ENCODE data around the gene DLX1.
"Not testable (repeated sequence)": the region's sequence is repeated elsewhere in the genome, so short reads cannot be mapped to it uniquely, and the experiment has no call there.

Gene DLX1

GRCh38 chr2:172063446-172063845, 21.9 kb upstream of the DLX1 start:
- DNase-seq (ENCODE audit: extremely low read depth in 1 of 2, low read depth in 1 of 2) = no peak

- no peak for DNase-seq (ENCODE audit: extremely low read depth in 1 of 2, low read depth in 1 of 2)
Measured at GRCh38 chr2:172065111-172065510, 20.2 kb upstream of the DLX1 start.

- DNase-seq (ENCODE audit: extremely low read depth in 1 of 2, low read depth in 1 of 2) = no peak
Measured at GRCh38 chr2:172066394-172066886, 18.9 kb upstream of the DLX1 start.

GRCh38 chr2:172067905-172068304, 17.4 kb upstream of the DLX1 start:
- DNase-seq (ENCODE audit: extremely low read depth in 1 of 2, low read depth in 1 of 2) = not testable (repeated sequence)

GRCh38 chr2:172070936-172071335, 14.4 kb upstream of the DLX1 start:
- no peak for DNase-seq (ENCODE audit: extremely low read depth in 1 of 2, low read depth in 1 of 2)

GRCh38 chr2:172072303-172072702, 13.0 kb upstream of the DLX1 start:
- no peak for DNase-seq (ENCODE audit: extremely low read depth in 1 of 2, low read depth in 1 of 2)

GRCh38 chr2:172072706-172073105, 12.6 kb upstream of the DLX1 start:
- no peak for DNase-seq (ENCODE audit: extremely low read depth in 1 of 2, low read depth in 1 of 2)

- no peak for DNase-seq (ENCODE audit: extremely low read depth in 1 of 2, low read depth in 1 of 2)
Measured at GRCh38 chr2:172073518-172073917, 11.8 kb upstream of the DLX1 start.

- no peak for DNase-seq (ENCODE audit: extremely low read depth in 1 of 2, low read depth in 1 of 2)
Measured at GRCh38 chr2:172074254-172074653, 11.1 kb upstream of the DLX1 start.

- DNase-seq (ENCODE audit: extremely low read depth in 1 of 2, low read depth in 1 of 2) = no peak
Measured at GRCh38 chr2:172079416-172079815, 5.9 kb upstream of the DLX1 start.

GRCh38 chr2:172079838-172080640, 5.3 kb upstream of the DLX1 start:
- DNase-seq (ENCODE audit: extremely low read depth in 1 of 2, low read depth in 1 of 2) = no peak

GRCh38 chr2:172080641-172081220, 4.6 kb upstream of the DLX1 start:
- DNase-seq (ENCODE audit: extremely low read depth in 1 of 2, low read depth in 1 of 2) = no peak

GRCh38 chr2:172081221-172082022, 3.9 kb upstream of the DLX1 start:
- no peak for DNase-seq (ENCODE audit: extremely low read depth in 1 of 2, low read depth in 1 of 2)

GRCh38 chr2:172082105-172082943, 3.0 kb upstream of the DLX1 start:
- no peak for DNase-seq (ENCODE audit: extremely low read depth in 1 of 2, low read depth in 1 of 2)

GRCh38 chr2:172082944-172083627, 2.2 kb upstream of the DLX1 start:
- DNase-seq (ENCODE audit: extremely low read depth in 1 of 2, low read depth in 1 of 2) = no peak

GRCh38 chr2:172083628-172084394, 1.5 kb upstream of the DLX1 start:
- no peak for DNase-seq (ENCODE audit: extremely low read depth in 1 of 2, low read depth in 1 of 2)

GRCh38 chr2:172084395-172084644, 987 bp upstream of the DLX1 start:
- DNase-seq (ENCODE audit: extremely low read depth in 1 of 2, low read depth in 1 of 2) = no peak

GRCh38 chr2:172084645-172085459, 455 bp upstream of the DLX1 start:
- DNase-seq (ENCODE audit: extremely low read depth in 1 of 2, low read depth in 1 of 2) = no peak
